ENCODE results near the gene MSI2.

MSI2 gene

DNA sequence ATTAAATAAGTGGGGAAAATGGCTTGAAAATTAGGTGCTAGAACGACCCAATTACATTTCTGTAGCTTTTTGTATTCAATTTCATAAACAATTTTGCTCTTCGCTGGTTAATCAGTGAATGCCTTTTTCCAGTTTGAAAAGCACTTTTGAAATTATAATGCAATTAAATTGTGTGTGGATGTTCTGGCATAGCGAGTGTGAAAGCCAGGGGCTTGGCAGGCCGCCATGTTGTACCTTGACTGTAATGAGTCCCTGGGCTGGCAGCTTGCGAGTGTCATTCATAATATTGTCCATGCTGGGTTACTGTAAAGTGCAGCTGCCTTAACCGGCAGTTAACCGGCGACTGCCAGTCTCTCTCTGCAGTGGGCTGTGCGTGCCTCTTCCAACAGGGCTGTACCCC lies 310.9 kb downstream of the MSI2 start:
- no peak for DNase-seq

DNA sequence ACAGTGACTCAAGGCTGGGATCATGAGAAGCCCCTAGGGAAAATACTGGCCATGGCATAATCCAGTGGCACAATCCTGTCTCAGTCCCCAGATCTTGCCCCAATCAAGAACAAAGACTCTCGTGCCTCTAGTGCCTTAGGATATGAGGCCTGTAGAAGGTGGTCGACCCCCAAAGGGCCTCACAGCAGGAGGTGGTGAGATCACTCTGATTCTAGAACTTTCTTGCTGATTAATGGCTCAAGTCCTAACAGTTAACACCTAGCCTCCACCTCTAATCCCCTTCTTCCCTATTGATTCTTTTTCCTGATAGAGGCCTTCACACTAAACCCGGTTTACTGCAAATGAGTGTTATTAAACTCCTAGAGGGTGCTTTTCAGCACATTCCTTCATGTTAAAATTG lies 312.0 kb downstream of the MSI2 start:
- DNase-seq = no peak

DNA sequence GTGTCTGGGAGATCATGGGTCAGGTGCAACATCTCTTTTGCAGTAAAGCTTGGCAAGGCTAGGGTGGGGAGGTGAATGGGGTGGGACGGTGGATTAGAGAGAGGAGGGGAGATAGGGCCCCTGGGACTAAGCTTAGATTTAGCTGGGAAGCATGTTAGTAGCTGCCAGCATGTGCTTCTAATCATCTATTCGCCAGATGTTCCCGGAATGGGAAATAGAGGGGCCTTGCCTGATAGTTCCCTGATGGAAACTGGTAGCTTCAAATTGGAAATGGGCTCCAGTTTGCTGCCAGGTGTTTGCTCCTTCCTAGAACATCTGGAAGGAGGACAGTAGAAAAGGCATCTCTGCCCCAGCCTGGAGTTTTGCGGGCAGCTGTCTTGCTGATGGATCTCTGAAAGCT lies 312.7 kb downstream of the MSI2 start:
- DNase-seq = no peak

DNA sequence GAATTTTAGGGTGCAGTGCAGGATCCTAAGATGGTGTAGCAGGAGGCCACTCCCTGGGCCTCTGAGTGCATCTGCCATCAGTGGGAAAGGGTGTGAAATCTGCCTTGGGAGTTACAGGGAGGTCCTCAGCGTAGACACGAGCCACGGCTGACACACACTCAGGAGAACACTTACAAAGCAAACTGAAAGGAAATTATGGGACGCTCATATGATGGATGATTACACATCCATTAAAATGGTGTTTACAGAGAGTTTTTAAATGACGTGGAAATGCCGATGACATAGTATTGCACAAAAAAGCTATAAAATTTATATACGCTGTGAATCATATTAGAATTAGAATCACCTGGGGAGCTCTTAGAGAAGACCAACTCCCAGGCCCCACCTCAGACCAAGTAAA lies 313.5 kb downstream of the MSI2 start:
- no peak for DNase-seq

GRCh38 chr17:57570724-57571344 lies 314.5 kb downstream of the MSI2 start:
- no peak for DNase-seq

DNA sequence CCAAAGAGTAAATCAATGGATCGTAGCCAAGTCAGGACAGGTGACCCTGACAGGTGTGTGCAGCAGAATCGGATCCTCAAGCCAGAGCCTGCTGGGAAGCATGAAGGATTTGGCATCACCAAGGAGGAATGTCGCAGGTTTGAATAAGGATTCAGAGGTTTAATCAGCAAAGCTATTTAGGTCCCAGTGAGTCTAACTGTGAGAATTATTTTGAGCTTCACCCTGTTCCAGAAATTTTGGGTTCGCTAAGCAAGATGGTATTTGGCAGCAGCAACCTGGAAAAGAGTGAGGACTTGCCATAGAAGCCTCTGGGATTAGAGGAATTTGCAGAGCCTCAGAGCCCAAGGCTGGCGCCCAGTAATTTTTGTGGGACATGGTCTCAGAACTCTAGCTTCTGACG lies 315.7 kb downstream of the MSI2 start:
- no peak for DNase-seq

- DNase-seq = no peak
Measured at GRCh38 chr17:57572600-57572999, 316.3 kb downstream of the MSI2 start.

DNA sequence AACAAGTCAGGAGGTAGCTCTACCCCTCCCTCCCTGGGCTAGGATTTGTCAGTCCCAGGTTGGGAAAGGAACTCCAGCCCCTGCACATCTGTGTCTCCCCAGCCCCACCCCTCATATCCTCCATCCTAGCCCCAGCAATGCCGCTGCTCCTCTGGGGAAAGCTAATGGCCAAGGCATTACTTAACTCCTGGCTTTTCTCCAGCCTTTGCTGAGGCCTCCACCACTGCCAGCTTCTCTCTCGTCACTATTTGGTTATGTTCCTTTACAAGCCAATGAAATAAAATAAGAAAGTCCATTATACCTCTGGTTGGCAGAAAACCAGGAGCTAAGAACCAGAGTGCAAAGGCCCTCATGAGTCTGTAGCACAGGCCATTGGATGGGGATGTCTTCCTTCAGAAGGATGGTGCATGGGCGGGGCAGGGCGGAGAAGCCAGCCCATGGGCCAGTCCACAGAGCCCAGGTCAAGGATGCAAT lies 317.8 kb downstream of the MSI2 start:
- no peak for DNase-seq

DNA sequence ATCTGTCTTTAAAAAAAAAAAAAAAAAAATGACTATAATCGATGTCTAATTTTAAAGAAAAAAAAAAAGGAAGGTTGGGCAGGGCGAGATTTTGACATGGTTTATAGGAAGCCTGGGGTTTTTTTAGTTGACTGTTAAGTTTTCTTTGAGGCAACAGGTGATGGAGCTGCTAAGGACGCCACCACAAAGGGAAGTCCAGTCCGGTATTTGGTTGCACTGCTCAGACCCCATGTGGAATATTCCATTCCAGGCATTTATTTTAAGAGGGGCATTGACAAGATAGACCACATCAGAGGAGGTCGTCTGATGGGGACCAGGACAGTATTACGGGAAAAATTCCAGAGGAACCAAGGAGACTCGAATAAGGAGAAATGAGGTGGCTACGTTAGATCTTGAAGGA lies 320.4 kb downstream of the MSI2 start:
- DNase-seq = no peak

DNA sequence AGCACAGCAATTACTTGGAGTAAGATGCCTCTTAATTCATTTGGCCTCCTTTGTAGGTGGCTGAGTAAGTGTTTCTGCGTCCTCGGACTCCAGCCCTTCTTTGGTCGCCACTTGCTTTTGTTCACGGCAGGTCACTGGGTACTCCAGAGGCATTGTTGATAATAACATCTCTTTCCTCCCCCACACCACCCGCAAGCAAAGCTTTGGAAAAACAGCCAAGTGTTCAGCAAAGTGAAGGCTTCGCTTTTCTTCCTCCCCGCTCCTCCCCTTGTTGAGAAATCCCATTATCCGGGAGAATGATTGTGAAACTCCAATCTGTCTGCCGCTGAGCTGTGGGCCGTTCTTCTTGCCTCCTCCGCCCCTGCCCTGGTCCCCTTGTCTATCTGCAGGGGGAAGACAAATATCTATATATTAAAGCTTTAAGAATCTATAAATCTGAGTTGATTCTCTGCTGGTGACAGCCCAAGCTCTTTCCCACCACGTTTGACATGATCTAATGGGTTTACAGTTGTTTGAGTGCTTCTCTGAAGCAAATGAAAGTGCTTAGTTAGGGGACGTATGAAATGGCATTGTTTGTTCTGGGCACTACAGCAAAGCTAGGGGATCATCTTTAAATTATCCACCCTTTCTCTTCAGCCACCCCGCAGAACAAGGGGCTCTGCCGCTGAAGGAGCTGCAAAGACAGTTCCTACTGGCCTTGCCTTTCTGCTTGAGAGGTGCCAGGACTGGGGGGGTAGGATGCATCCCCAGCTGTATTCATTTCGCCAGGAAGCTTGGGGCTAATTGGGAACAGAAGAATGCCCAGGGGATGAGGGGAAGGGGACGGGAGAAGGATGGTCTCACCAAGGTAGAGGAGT lies 321.7 kb downstream of the MSI2 start:
- DNase-seq = no peak

GRCh38 chr17:57578608-57579225 lies 322.4 kb downstream of the MSI2 start:
- DNase-seq = no peak

DNA sequence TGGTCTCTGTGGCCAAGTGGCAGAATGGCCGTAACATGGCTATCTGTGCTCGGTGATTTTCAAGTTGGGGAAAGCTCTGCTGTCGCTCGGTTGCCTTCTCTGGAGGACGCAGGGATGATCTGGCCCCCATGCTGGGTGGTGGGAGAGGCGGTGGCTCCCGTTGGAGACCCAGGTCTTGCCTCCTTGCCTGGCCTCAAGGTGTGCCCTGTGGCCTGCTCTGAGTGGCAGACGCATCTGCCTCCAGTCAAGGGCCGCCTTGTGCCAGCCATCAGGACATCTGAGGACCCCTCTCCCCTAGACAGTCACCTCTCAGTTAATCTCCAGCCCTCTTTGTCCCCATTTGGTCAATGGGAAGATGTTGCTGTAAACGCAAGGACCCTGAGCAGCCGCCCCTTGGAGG lies 322.9 kb downstream of the MSI2 start:
- DNase-seq = no peak

GRCh38 chr17:57580055-57580739 lies 323.9 kb downstream of the MSI2 start:
- no peak for DNase-seq

DNA sequence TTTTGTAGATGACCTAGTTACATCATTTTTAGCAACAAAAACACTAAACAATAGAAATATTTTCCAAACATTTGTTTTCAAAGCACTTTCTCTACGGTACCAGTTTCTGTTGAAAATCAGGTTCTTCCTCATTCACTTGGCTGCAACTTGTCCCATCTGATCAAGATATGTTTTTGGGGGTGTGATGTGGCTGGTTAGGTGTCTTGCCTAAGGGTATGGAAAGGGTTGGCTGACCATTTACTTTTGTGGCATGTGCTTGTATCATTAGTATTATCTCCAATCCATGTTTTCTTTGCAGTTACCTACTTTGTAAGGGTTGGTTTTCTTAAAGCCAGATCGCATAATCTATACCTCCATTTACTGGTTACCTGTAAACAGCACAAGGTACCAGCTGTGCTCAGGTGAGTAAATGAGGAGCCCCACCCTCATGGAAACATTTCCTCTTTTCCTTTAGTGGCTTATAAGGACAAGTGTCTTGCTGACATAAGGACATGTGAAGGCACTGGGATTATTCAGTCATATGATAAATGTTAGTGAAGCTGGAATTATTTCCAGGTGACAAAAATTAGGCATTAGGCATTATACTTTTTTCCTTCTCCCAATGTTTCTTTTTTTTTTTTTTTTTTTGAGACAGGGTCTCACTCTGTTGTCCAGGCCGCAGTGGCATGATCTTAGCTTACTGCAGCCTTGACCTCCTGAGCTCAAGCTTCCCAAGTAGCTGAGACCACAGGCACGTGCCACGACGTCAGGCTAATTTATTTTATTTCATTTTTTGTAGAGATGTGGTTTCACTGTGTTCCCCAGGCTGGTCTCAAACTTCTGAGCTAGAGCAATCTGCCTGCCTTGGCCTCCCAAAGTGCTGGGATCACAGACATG lies 326.8 kb downstream of the MSI2 start:
- no peak for DNase-seq

DNA sequence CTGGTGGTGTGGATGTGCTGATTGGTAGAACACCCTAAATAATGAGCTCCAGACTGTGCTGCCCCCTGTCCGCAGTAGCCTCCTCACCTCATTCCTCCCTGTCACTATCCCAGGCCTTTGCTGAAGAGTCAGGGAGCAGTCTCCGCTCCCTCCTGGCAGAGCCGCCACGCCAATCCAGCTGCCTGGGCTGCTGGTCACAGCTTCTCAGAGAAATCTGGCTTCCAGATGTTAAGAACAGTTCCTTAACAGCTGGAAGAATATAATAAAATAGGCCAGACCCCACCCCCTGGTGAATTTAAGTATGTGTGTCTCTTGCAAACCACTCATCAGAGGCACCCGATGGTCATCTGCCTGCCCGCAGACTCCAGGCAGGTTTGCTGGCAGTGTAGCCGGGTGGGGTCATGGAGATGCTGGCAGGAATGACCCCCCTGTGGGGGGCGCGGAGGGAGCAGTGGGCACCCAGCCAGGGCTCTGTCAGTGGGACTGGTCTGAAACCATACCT lies 327.8 kb downstream of the MSI2 start:
- no peak for DNase-seq

DNA sequence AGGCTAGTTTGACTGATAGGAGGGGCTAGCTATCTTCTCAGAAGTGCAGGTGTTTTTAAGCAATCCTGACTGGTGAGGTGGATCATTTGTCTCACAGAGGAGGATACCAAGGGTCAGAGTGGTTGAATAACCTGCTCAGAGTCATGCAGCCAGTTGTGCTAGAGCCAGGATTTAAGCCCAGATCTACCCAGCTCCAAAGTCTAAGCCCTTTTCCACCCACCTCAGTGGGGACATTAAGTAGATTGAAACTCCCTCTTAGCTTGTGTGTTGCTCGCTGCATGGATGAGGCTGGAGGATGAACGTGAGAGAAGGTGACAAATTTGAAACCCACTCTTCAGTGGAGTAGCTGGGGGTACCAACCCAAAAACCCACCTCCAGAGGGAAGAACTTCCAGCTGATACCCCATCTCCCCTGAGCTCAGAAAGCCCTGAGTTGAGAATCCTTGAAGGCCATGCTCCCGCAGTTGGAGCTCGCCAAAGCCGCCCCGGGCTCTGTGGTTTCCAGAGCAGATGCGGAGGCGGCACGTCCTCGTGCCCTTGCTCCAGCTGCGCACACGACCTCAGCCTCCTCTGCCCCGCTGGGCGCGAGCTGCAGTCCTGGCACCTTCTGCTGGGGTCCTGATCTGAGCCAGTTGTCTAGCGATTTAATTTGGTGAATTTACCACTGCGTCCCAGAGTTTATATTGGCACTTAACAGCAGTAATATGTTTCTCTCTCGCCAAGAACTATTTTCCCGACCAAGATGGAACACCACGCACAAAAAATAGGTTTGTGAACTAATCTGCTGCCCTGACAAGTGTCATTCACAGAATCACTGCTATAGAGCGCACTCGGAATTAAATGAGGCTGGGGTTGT lies 329.2 kb downstream of the MSI2 start:
- DNase-seq = no peak

DNA sequence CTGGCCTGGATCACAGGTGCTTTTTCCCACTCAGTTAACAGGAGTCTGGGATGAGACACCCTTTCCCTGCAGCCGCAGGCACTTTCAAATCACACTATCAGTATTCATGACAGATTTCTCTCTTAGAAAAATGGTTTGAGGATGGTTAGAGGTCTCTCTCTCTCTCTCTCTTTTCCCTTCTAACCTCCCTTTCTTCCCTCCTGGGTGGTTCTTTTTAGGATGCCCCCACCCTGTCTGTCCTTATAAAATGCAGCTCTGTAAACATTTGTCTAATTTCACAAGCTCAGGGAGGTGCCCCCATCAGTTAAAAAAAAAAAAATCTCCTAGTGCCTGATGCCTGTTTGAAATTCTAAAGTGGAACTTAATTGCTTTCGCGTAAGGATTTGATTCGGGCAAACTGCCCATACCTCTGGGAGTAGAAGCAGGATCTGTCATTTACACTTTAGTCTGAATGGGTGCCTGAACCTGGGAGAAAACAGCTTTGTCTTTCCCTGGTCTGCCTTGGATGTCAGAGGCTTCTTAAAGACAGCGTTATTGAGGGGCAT lies 329.9 kb downstream of the MSI2 start:
- DNase-seq = no peak

- DNase-seq = no peak
Measured at GRCh38 chr17:57586742-57587141, 330.4 kb downstream of the MSI2 start.

- no peak for DNase-seq
Measured at GRCh38 chr17:57587193-57587969, 331.1 kb downstream of the MSI2 start.

DNA sequence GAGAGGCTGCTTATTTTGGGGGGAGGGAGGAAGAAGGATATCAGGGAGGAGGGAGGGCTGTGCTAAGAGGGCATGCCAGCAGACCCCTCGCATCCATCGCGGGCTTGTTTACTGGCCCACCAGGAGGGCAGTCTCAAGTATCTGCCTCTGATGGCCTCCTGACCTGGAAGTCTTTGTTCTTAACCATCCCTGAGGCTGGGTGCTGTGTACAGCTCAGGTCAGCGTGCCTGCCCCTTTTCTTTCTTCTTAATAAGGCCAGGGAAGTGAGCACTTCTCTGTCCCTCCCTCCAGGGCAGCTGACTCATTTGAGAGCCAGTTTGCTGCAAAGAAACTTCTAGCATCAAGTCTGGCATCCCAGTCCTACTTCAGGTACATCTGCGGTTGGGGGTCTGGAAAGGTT lies 331.8 kb downstream of the MSI2 start:
- no peak for DNase-seq
